ENCODE results near the gene NRG3.
A peak's percentile ranks its signal among the peaks of the same experiment; 100 is the strongest.

Gene NRG3

GRCh38 chr10:82160307-82160706 is 285.3 kb downstream of the NRG3 start:
- peak in 1 of 2 donors; percentile 41 for DNase-seq
- Histone ChIP-seq H2BK5ac (ENCODE audit: low read depth, low read length, poor library complexity) (no peak overlapping the region), H3K4me3 (ENCODE audit: low read depth, low read length) (no peak overlapping the region), H3K27ac (ENCODE audit: low read depth, low read length) (no peak overlapping the region), H3K4ac (ENCODE audit: low read depth, low read length) (no peak overlapping the region), H3K23ac (ENCODE audit: low read length) (no peak overlapping the region), H2BK12ac (ENCODE audit: low read length) (no peak overlapping the region), H3K27me3 (ENCODE audit: insufficient read depth, low read length) (no peaks in the 10 kb centered on the region), H3K14ac (ENCODE audit: low read length) (no peak overlapping the region), H3K9me3 (ENCODE audit: insufficient read depth, low read depth, low read length) (no peaks in the 10 kb centered on the region), H3K9ac (ENCODE audit: low read length) (no peak overlapping the region), H3K4me2 (ENCODE audit: low read length) (no peak overlapping the region), H4K8ac (ENCODE audit: low read depth, low read length) (no peak overlapping the region), H3K4me1 (ENCODE audit: control insufficient read depth in 1 of 2, insufficient read depth in 2 of 2, low read length in 2 of 2) (no peaks in the 10 kb centered on the region), H2AFZ (ENCODE audit: insufficient read depth, low read length, poor library complexity) (no peak overlapping the region), H3K79me2 (ENCODE audit: control insufficient read depth, insufficient read depth, low read length, poor library complexity) (no peaks in the 10 kb centered on the region), H4K91ac (ENCODE audit: low read depth, low read length) (no peak overlapping the region), H2AK5ac (ENCODE audit: low read length) (no peak overlapping the region), H3K79me1 (ENCODE audit: low read length) (no peaks in the 10 kb centered on the region), H2BK120ac (ENCODE audit: insufficient read depth, low read length, poor library complexity) (no peak overlapping the region), H3K36me3 (ENCODE audit: control insufficient read depth in 1 of 2, insufficient read depth in 2 of 2, low read length in 2 of 2) (no peaks in the 10 kb centered on the region), H4K12ac (ENCODE audit: low read depth, low read length) (no peak overlapping the region), H3K18ac (ENCODE audit: low read length) (no peak overlapping the region)
- WGBS (ENCODE audit: extremely low coverage, insufficient coverage, insufficient read length), result no CpG with 5 or more reads among the region's 1 CpG

GRCh38 chr10:82161264-82161663 is 286.3 kb downstream of the NRG3 start:
- no peak overlapping the region for H2BK5ac ChIP-seq (ENCODE audit: low read depth, low read length, poor library complexity)
- H3K9me3 ChIP-seq (ENCODE audit: insufficient read depth, low read depth, low read length), result no peaks in the 10 kb centered on the region
- no peak overlapping the region for H2BK12ac ChIP-seq (ENCODE audit: low read length)
- H3K27me3 ChIP-seq (ENCODE audit: insufficient read depth, low read length), result no peaks in the 10 kb centered on the region
- no peak overlapping the region for H3K14ac ChIP-seq (ENCODE audit: low read length)
- no peaks in the 10 kb centered on the region for H3K79me2 ChIP-seq (ENCODE audit: control insufficient read depth, insufficient read depth, low read length, poor library complexity)
- no peak overlapping the region for H4K8ac ChIP-seq (ENCODE audit: low read depth, low read length)
- H3K4me2 ChIP-seq (ENCODE audit: low read length), result no peak overlapping the region
- no peaks in the 10 kb centered on the region for H3K4me1 ChIP-seq (ENCODE audit: control insufficient read depth in 1 of 2, insufficient read depth in 2 of 2, low read length in 2 of 2)
- no peak for DNase-seq
- H3K79me1 ChIP-seq (ENCODE audit: low read length), result no peaks in the 10 kb centered on the region
- no peak overlapping the region for H4K12ac ChIP-seq (ENCODE audit: low read depth, low read length)
- H3K36me3 ChIP-seq (ENCODE audit: control insufficient read depth in 1 of 2, insufficient read depth in 2 of 2, low read length in 2 of 2), result no peaks in the 10 kb centered on the region
- H3K4me3 ChIP-seq (ENCODE audit: low read depth, low read length), result no peak overlapping the region
- H2AK5ac ChIP-seq (ENCODE audit: low read length), result no peak overlapping the region
- no peak overlapping the region for H3K18ac ChIP-seq (ENCODE audit: low read length)
- no peak overlapping the region for H2AFZ ChIP-seq (ENCODE audit: insufficient read depth, low read length, poor library complexity)
- H2BK120ac ChIP-seq (ENCODE audit: insufficient read depth, low read length, poor library complexity), result no peak overlapping the region
- H4K91ac ChIP-seq (ENCODE audit: low read depth, low read length), result no peak overlapping the region
- WGBS (ENCODE audit: extremely low coverage, insufficient coverage, insufficient read length), result no CpG with 5 or more reads among the region's 2 CpGs
- no peak overlapping the region for H3K27ac ChIP-seq (ENCODE audit: low read depth, low read length)
- H3K4ac ChIP-seq (ENCODE audit: low read depth, low read length), result no peak overlapping the region
- H3K23ac ChIP-seq (ENCODE audit: low read length), result no peak overlapping the region
- no peak overlapping the region for H3K9ac ChIP-seq (ENCODE audit: low read length)

- Histone ChIP-seq H3K79me1 (ENCODE audit: low read length) (no peaks in the 10 kb centered on the region), H3K4me2 (ENCODE audit: low read length) (no peak overlapping the region), H2AFZ (ENCODE audit: insufficient read depth, low read length, poor library complexity) (no peak overlapping the region), H3K9me3 (ENCODE audit: insufficient read depth, low read depth, low read length) (no peaks in the 10 kb centered on the region), H3K27ac (ENCODE audit: low read depth, low read length) (no peak overlapping the region), H3K14ac (ENCODE audit: low read length) (no peak overlapping the region), H2BK12ac (ENCODE audit: low read length) (no peak overlapping the region), H3K79me2 (ENCODE audit: control insufficient read depth, insufficient read depth, low read length, poor library complexity) (no peaks in the 10 kb centered on the region), H3K23ac (ENCODE audit: low read length) (no peak overlapping the region), H2BK120ac (ENCODE audit: insufficient read depth, low read length, poor library complexity) (no peak overlapping the region), H3K36me3 (ENCODE audit: control insufficient read depth in 1 of 2, insufficient read depth in 2 of 2, low read length in 2 of 2) (no peaks in the 10 kb centered on the region), H4K12ac (ENCODE audit: low read depth, low read length) (no peak overlapping the region), H2AK5ac (ENCODE audit: low read length) (no peak overlapping the region), H3K27me3 (ENCODE audit: insufficient read depth, low read length) (no peaks in the 10 kb centered on the region), H4K91ac (ENCODE audit: low read depth, low read length) (no peak overlapping the region), H4K8ac (ENCODE audit: low read depth, low read length) (no peak overlapping the region), H2BK5ac (ENCODE audit: low read depth, low read length, poor library complexity) (no peak overlapping the region), H3K4me3 (ENCODE audit: low read depth, low read length) (no peak overlapping the region), H3K18ac (ENCODE audit: low read length) (no peak overlapping the region), H3K9ac (ENCODE audit: low read length) (no peak overlapping the region), H3K4ac (ENCODE audit: low read depth, low read length) (no peak overlapping the region), H3K4me1 (ENCODE audit: control insufficient read depth in 1 of 2, insufficient read depth in 2 of 2, low read length in 2 of 2) (no peaks in the 10 kb centered on the region)
- DNase-seq, result no peak
- no CpG with 5 or more reads among the region's 4 CpGs for WGBS (ENCODE audit: extremely low coverage, insufficient coverage, insufficient read length)
Observed at GRCh38 chr10:82162549-82163195, 287.7 kb downstream of the NRG3 start.

GRCh38 chr10:82171899-82172298 is 296.9 kb downstream of the NRG3 start:
- no peaks in the 10 kb centered on the region for H3K79me1 ChIP-seq (ENCODE audit: low read length)

More at GRCh38 chr10:82171899-82172298, 296.9 kb downstream of the NRG3 start:
- H3K18ac ChIP-seq (ENCODE audit: low read length), result no peak overlapping the region
- H2BK5ac ChIP-seq (ENCODE audit: low read depth, low read length, poor library complexity), result no peak overlapping the region
- no peak overlapping the region for H4K8ac ChIP-seq (ENCODE audit: low read depth, low read length)
- no peak overlapping the region for H3K27ac ChIP-seq (ENCODE audit: low read depth, low read length)
- DNase-seq, result peak in 1 of 2 donors; percentile 9
- H3K23ac ChIP-seq (ENCODE audit: low read length), result no peak overlapping the region
- no peak overlapping the region for H2BK120ac ChIP-seq (ENCODE audit: insufficient read depth, low read length, poor library complexity)
- no peak overlapping the region for H3K4me2 ChIP-seq (ENCODE audit: low read length)
- no CpG with 5 or more reads among the region's 3 CpGs for WGBS (ENCODE audit: extremely low coverage, insufficient coverage, insufficient read length)
- H3K36me3 ChIP-seq (ENCODE audit: control insufficient read depth in 1 of 2, insufficient read depth in 2 of 2, low read length in 2 of 2), result no peaks in the 10 kb centered on the region
- no peaks in the 10 kb centered on the region for H3K9me3 ChIP-seq (ENCODE audit: insufficient read depth, low read depth, low read length)
- no peak overlapping the region for H2AFZ ChIP-seq (ENCODE audit: insufficient read depth, low read length, poor library complexity)
- no peak overlapping the region for H2AK5ac ChIP-seq (ENCODE audit: low read length)
- no peaks in the 10 kb centered on the region for H3K27me3 ChIP-seq (ENCODE audit: insufficient read depth, low read length)
- H3K79me2 ChIP-seq (ENCODE audit: control insufficient read depth, insufficient read depth, low read length, poor library complexity), result no peaks in the 10 kb centered on the region
- no peak overlapping the region for H3K14ac ChIP-seq (ENCODE audit: low read length)
- H3K4me3 ChIP-seq (ENCODE audit: low read depth, low read length), result no peak overlapping the region
- no peak overlapping the region for H3K4ac ChIP-seq (ENCODE audit: low read depth, low read length)
- H4K12ac ChIP-seq (ENCODE audit: low read depth, low read length), result no peak overlapping the region
- H3K9ac ChIP-seq (ENCODE audit: low read length), result no peak overlapping the region
- no peaks in the 10 kb centered on the region for H3K4me1 ChIP-seq (ENCODE audit: control insufficient read depth in 1 of 2, insufficient read depth in 2 of 2, low read length in 2 of 2)
- no peak overlapping the region for H4K91ac ChIP-seq (ENCODE audit: low read depth, low read length)
- no peak overlapping the region for H2BK12ac ChIP-seq (ENCODE audit: low read length)
